GM19467 (cell line): ENCODE data around the gene DLST.
A peak's percentile ranks its signal among the peaks of the same experiment; 100 is the strongest.

Source experiments
- ATAC-seq: cut with Tn5 transposase; IDR thresholded peaks from one replicate; pipeline ENCODE4 v1.9.1; 2021; ENCODE audit warnings: mild to moderate bottlenecking, moderate library complexity; ENCODE audit not compliant: unreplicated experiment

Gene DLST

DNA sequence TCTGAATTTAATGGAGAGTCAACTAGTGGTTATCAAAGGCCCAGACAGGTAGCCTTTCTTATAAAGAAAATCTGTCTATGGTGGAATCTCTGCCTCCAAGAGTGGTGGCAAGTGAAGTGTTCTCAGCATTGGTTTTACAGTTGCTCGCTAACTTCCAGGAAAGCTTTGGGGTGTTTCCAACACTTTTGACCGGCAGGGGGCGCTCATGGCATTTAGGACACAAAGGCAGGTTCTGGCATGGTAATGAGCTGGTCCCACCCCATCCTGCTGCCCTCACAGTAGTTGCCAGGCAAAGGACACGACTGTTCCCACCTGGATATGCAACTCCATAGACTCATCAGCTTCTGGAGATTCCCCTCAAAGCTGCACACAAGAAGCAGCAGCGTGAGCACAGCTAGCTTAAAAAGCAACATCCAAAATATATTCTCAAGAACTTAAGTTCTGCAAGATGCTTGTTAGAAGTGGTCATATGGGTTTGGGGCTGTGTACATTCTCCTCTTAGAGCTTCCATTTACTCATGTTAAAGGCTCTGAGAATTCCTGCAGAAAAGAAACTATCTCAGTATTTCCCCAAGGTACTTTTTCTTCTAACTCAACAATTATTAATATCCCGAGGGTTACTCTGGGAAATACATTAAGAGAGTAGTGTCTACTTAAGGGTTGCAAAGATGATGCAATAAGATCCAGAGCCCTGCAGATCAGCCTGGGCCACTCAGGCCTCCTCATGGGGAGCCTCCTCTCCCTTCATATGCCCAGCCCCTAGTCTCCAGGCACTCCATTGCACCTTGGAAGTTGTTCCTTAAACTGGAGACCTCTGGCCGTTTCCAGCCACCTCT is 20.6 kb upstream of the DLST start:
- no peak for ATAC-seq

DNA sequence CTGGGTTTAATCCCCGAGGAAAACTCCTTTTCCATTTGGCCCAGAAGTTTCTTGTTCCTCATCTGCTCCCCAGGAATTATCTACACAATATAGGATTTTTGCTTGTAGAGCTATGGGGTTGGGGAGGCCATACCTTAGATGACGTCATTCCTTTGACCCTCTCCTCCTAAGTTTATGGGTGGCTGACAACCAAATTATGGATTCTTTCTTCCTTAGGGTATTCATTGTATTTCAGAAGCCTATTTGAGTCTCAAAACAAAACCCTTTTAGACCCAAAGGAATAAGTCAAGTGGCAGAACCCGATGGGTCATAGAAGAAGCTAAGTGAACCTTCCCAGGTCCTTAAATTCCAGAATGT is 20.0 kb upstream of the DLST start:
- ATAC-seq = no peak

DNA sequence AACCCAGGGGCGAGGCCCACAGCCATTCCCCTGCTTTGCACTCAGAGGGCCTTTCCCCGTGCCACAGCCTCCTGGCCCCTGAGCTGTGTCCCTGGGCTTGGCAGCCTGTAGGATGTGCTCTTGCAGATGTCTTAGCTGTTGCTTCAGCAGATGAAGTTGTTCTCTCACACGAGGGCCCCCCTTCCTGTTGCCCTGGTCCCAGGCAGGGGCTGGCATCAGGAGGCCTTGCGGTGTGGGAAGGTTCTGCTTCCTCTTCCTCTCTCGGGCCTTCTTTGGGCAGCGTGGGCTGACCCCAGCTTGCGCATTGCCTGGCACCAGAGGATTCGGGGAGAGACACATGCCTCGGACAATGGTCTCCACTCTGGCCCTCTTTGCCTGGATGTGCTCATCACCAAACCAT is 18.4 kb upstream of the DLST start:
- ATAC-seq = no peak

DNA sequence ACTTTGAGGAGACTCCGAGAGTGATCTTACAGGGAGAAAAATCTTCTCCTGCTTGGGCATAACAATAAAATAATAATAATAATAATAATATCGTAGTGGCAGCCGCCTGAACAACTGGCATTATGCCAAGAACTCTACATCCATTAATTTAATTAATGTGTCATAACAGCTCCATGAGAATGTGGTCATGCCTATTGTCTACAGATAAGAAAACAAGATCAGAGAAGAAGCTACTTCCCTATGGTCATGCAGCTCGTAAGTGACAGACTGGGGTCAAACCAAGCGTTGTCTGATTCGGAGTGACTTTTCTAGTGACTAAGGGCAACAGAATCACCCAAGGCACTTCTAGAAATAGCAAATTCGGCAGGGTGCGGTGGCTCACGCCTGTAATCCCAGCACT is 17.5 kb upstream of the DLST start:
- ATAC-seq = no peak

DNA sequence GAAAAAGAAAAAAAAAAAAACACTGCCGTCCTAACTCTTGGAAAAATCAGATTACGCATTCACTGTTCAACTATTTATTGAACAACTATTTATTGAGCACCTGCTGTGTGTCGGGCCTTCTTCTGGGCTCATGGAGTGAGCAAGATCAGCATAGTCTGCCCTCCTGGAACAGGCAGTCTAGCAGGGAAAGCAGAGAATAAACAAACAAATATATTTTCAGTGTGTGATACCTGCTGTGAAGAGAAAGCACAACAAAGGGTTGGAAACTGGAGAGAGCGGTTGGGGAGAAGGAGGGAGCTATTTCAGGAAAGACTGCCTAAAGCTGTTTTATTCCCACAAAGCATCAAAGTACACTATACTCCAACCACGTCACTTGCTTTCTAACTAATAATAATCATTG is 16.6 kb upstream of the DLST start:
- ATAC-seq = no peak

DNA sequence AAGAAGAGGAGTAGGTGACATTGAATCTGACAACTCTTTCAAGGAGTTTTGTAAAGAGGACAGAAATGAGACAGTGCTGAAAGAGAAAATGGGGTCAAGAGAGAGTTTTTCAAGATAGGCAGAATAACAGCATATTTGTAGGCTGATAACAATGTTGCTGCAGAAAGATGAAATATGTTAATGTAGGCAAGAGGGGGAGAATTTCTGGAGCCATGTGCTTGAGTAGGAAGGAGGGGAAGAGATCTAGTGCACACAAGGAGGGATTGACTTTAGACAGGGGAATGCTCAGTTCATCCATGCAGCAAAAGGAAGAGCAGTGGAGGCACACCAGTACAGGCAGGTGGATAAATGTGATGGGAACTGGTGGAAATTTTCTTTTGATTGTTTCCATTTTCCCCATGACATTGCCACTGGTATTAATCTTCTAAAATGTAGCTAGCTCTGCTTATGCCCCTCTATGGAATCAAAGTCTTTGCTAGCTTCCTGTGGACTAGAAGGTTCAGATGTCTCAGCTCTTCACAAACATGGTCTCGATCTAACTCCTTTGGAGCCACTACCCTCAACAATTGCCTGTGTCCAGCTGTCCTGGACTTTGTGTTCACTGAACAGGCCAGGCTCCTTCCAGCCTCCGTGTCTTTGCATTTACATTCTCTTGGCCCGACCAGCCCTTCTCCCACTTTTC is 14.9 kb upstream of the DLST start:
- no peak for ATAC-seq

DNA sequence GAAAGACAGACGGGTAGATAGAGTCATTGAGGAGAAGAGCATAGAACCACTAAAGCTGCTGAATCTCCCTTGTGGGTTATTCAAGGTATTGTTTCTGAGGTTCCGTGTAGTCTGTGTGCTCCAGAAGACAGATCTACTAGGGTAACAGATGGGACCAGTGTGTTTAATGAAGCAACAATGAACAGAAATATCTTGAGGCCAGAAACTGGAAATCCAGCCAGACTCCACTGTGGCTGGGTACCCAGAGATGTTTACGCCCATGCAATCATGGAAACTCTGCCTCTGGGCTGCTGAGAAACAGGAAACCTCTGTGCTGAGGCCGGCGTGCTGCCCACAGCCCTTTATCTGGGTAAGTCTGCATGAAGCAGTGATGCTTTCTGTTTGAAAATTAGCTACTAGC is 14.0 kb upstream of the DLST start:
- ATAC-seq = no peak

DNA sequence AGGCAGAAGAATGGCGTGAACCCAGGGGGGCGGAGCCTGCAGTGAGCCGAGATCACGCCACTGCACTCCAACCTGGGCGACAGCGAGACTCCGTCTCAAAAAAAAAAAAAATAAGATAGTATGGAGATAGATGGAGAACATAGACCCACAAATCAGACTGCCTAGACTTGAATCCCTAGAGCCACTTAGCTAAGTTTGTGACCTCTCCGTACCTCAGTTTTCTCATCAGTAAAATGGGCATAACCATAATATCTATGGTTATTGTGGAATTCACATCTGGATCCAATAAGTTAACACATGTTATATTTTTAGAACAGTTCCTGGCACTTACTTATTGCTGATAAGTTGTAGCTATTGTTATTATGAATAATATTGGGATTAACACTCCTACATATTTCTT is 13.0 kb upstream of the DLST start:
- ATAC-seq = no peak

DNA sequence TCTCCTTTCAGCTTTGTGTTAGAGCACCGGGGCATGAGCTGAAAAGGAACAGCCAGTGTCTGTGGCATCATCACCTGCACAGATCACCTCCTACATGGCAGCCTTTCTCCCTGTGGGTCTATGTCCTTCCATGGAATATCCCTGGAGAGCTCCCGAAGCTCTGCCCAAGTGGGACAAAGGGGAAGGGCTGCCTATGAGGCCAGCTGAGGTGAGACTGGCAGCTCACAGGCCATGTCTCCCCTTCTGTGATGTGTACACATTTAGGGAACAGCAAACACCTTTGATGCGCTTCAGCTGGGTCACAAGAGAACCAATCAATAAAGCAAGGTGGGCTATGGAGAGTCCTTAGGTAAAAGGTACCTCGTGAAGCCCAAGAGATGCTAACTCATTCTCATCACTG is 9.9 kb upstream of the DLST start:
- no peak for ATAC-seq

DNA sequence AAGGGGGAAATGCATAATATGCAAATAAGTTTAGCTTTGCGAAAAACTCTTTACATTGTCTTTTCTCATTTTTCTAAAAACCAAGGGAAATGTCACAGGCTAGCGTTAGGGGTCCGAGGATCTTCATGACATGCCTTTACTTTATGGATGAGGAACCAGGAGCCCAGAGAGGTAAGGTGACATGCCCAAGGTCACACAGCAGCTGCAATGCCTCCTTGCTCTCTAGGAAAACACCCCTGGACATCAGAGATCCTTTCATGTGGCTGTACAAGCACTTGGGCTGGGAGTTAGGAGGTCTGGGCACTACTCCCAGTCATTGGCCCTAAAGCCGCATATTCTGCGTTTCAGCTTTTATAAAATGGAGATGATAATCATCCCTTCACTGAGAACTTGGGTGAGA is 6.5 kb upstream of the DLST start:
- no peak for ATAC-seq

DNA sequence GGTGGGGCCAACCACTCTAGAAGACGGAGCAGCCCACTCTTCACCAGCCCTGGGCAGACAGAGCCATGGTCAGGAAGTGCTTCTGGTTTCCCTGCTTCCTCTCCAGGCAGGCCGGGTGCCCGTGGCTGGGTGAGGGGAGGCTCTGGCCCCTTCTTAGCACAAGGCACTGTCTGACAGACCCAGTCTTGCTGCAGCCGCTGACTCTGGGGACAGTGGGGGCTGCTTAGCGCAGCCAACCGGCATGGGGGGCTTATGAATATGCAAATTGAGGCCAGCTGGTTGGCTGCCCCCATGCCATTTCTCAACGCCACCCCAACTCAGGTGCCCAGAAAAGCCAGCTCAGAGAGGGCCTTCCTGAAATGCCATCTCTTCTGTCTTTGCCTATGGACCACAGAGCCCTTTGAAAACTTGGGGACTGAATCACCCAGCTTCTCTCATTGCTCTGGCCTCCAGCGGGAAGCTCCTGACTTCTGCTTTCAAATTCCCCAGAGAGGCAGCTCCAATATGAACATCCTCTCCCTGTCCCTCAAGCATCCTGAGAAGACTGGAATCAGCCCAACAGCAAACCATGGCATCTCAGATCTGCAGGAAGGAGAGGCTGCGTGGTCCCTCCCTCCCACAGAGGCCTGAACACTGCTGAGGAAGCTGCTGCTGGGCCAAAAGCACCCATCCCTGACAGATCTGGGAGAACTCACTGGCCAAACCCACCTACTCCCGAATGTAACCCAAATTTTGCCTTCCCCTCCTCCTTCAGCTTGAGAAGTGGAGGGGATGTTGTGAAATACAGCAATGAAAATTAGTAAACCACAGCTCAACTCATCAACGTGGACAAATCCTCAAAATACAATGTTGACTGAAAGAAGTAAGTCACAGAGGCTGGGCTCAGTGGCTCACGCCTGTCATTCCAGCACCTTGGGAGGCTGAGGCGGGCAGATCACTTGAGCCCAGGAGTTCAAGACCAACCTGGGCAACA is 5.5 kb upstream of the DLST start, which contains the start of gene PROX2:
Gene PROX2, minus strand, starts transcription at position 205 of the 973 bp plus-strand sequence. CDS start 12,311 bp downstream, outside the sequence.
- no peak for ATAC-seq

DNA sequence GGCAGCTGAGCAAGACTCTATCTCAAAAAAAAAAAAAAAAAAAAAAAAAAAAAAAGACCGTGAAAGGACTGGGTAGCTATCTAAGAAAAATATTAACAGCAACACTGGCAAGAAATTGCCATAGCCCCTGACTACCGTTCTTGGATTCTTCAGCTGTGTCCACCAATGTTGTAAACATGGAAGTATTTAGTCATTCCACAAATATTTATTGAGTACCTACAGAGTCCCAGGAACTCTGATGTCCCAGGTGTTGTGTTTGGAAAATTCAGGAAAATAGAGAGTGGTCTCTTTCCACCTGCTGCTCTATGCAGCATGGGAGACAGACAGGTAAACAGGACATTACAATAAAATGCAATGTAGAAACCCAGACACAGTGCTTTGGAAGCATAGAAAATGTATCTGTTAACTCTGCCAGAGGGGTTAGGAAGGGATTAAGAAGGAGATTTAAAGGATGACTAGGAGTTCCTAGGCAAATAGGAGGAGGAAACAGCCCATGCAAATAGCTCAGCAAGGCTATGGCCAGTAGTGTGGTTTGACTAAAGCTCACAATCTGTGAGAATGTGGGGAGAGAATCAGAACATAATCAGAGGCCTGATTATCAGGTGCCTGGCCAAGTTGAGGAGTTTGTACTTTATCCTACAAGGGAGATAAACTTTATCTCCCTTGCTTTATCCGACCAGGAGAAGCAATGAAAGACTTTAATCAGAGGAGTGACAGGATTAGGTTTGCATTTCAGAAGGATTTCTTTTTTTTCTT is 2.1 kb upstream of the DLST start:
- ATAC-seq = no peak

DNA sequence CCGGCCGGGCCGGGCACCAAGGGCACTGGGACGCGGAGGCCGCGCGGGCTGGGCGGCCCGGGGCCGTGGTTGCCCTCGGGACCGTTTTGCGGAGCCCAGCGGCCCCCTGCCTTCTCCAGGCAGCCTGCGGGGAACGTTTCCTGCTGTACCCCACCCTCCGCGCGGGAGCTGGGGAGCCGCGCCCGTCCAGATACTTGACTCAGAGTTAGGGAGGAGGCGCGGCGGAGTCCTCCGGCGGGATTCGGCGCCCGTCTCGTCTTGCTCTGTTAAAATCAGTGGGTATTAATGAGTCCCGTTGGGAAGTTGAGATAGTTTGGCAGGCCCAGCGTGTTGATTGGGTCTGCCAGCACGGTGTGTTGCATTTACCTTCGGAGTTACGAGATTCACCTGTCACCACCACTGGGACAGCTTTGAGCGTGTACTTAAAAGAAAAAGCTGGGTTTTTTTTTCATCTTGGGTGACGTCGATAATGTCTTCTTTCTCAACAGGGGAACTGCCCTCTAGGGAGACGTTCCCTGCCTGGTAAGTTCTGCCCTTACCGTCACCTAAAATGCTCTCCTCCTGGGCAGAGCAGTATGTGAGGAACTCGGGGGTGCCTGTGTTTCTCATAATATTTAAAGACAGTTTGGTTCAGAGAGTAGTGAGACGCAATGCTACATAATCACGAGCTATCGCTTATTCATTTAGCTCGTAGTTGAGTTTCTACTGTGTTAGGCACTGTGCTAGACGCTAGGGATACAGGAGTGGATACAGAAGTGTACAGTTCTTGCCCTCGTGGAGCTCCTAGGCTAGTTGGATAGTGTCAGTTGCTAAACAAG is 596 bp downstream of the DLST start:
- ATAC-seq = peak; percentile 26

DNA sequence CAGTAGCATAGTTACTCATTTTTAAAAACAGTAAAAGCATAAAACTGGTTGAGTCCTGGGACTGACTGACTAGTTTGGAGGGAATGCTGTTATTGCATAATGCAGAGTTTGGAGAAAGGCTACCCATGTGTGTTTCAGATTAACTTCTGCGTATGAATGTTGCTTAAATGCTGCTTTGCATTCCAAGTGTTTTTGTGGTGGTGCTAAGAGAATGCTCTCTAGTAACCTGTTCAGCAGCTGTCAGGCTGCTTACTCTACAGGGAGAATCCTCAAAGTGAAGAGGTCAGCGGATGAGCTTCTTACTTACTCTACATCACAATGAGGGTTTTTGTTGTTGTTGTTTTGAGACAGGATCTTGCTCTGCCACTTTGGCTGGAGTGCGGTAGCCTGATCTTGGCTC is 4.3 kb downstream of the DLST start:
- no peak for ATAC-seq

DNA sequence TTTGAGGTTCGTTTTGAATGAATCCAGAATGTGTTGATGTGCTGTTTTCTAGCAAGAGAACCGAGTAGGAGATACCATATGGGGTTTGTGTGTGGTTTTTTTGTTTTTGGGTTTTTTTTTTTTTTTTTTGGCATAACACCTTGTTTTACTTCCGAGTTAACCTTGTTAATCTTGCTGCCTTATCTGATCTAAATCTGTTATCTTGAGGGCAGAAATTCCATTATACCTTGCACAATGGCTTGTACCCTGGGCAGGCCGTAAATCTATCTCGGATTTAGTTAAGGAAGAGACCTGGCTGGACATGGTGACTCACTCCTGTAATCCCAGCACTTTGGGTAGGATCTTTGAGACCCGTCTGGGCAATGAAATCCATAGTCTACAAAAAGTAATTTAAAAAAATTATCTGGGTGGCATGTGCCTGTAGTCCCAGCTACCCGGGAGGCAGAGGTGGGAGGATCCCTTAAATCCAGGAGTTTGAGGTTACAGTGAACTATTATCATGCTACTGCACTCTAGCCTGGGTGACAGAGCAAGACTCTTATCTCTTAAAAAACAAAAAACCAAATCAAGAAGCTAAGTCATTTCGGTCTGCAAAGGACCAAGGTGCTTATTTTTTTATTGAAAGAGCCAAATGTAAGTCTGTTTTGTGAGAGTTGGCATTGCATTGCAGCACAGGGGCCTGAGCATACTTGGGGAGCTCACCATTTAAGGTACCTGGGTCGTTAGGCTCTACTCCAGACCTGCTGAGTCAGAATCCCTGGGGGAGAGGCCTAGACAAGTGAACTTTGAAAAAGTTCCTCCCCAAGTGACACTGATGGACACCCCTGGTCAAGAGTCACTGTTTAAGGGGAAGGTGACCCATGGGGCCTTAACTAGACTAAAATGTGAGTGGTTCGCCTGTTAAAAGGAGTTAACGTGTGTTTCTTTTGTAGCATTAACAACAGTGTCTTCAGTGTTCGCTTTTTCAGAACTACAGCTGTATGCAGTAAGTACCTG is 6.7 kb downstream of the DLST start:
- ATAC-seq = no peak

DNA sequence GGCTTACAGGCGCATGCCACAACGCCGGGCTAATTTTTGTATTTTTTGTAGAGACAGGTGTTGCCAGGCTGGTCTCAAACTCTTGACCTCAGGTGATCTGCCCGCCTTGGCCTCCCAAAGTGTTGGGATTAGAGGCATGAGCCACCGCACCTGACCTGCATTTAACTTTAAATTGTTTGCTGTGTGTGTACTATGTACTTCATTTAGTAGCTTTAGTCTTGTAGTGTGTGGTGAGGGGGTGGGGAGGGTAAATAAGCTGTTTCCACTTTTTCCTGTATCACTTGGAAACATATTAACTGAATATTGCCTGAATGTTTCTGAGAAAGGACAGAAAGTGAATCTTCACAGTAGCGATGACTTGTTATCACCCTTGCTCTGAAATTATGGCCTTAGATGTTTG is 8.5 kb downstream of the DLST start:
- no peak for ATAC-seq

DNA sequence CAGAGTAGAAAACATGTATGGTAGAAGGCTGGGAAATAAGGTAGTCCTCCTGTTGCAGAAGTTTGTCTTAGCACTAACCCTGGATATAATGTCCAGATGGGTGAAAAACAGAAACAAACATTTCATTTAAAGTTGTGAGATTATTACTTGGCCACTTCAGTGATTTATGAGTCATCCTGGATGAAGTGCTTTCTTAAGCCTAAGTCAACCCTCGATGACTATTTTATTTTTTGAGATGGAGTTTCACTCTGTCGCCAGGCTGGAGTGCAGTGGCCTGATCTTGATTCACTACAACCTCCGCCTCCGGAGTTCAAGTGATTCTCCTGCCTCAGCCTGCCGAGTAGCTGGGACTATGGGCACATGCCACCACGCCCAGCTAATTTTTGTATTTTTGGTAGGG is 10.2 kb downstream of the DLST start:
- no peak for ATAC-seq

DNA sequence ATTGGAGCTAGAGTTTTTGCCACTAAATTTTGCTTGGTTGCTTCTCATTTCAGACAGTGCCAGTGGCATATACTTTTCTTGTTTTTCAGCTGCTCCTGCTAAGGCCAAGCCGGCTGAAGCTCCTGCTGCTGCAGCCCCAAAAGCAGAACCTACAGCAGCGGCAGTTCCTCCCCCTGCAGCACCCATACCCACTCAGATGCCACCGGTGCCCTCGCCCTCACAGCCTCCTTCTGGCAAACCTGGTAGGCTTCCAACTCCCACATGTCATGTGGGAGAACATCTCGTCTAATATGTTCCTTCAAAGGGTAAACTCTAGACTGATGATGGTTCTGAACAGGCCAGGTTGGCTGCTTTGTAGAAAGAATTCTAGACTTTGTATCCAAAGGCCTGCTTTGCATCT is 11.0 kb downstream of the DLST start:
- ATAC-seq = no peak
